ENCODE data around the gene EVI5.
"Not testable (repeated sequence)": the region's sequence is repeated elsewhere in the genome, so short reads cannot be mapped to it uniquely, and the experiment has no call there.

EVI5 gene

GRCh38 chr1:92747735-92748134 is 37.2 kb downstream of the EVI5 start:
- Histone ChIP-seq H3F3A (ENCODE audit: insufficient read depth, low read length) (no peaks in the 10 kb centered on the region), H3K9me2 (ENCODE audit: low read depth, low read length) (no peaks in the 10 kb centered on the region), H4K20me1 (ENCODE audit: insufficient read depth, low read length) (no peaks in the 10 kb centered on the region), H3K27me3 (ENCODE audit: insufficient read depth, low read length) (no peaks in the 10 kb centered on the region), H2AFZ (ENCODE audit: low read length) (no peak overlapping the region), H3K9me3 (ENCODE audit: low read length) (no peaks in the 10 kb centered on the region), H3K79me2 (ENCODE audit: insufficient read depth, low read length) (no peaks in the 10 kb centered on the region), H3K4me2 (ENCODE audit: low read length) (no peak overlapping the region), H3K4me1 (ENCODE audit: insufficient read depth, low read length, severe bottlenecking) (no peaks in the 10 kb centered on the region), H3K9ac (ENCODE audit: low read length) (no peak overlapping the region), H3K36me3 (ENCODE audit: insufficient read depth, low read length) (no peaks in the 10 kb centered on the region), H3K4me3 (ENCODE audit: low read depth, low read length, poor library complexity, severe bottlenecking) (no peak overlapping the region), H3K27ac (ENCODE audit: low read depth, low read length, poor library complexity, severe bottlenecking) (no peak overlapping the region)
- TF ChIP-seq EZH2 (IDR thresholded peaks at IDR 0.05; ENCODE audit: borderline replicate concordance, low read length) (no peak), CTCF (IDR thresholded peaks at IDR 0.05; ENCODE audit: low read length) (no peak)

DNA sequence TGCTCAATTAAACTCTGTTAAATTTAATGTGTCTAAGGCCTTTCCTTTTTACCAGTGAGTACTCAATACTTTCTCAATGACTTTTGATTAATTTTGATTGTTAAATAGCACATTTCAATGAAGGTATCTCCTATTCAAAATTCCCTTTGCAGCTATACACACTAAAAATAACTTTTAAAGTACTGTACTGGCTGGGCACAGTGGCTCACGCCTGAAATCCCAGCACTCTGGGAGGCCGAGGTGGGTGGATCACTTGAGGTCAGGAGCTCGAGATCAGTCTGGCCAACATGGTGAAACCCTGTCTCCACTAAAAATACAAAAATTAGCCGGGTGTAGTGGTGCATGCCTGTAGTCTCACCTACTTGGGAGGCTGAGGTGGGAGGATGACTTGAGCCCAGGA is 38.7 kb downstream of the EVI5 start:
- not testable (repeated sequence) for H3K79me2 ChIP-seq (ENCODE audit: insufficient read depth, low read length); H2AFZ ChIP-seq (ENCODE audit: low read length); H3K9ac ChIP-seq (ENCODE audit: low read length); H3K4me1 ChIP-seq (ENCODE audit: insufficient read depth, low read length, severe bottlenecking); H3K9me2 ChIP-seq (ENCODE audit: low read depth, low read length); H3K4me2 ChIP-seq (ENCODE audit: low read length); H3F3A ChIP-seq (ENCODE audit: insufficient read depth, low read length); H3K36me3 ChIP-seq (ENCODE audit: insufficient read depth, low read length); H4K20me1 ChIP-seq (ENCODE audit: insufficient read depth, low read length); H3K27me3 ChIP-seq (ENCODE audit: insufficient read depth, low read length); H3K27ac ChIP-seq (ENCODE audit: low read depth, low read length, poor library complexity, severe bottlenecking); H3K4me3 ChIP-seq (ENCODE audit: low read depth, low read length, poor library complexity, severe bottlenecking); H3K9me3 ChIP-seq (ENCODE audit: low read length)

DNA sequence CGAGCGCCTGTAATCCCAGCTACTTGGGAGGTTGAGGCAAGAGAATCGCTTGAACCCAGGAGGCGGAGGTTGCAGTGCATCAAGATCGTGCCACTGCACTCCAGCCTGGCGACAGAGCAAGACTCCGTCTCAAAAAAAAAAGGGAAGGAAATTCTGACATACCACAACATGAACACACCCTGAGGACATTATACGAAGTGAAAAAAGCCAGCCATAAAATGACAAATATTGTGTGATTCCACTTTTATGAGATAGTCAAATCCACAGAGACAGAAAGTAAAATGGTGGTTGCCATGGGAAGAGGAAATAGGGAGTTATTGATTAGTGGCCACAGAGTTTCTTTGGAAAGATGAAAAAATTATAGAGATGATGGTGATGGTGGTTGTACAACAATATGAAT is 41.7 kb downstream of the EVI5 start:
- TF ChIP-seq CTCF (IDR thresholded peaks at IDR 0.05; ENCODE audit: low read length), result no peak
- no peak for TF ChIP-seq EZH2 (IDR thresholded peaks at IDR 0.05; ENCODE audit: borderline replicate concordance, low read length)
- Histone ChIP-seq H4K20me1 (ENCODE audit: insufficient read depth, low read length) (no peaks in the 10 kb centered on the region), H3K27me3 (ENCODE audit: insufficient read depth, low read length) (no peaks in the 10 kb centered on the region), H2AFZ (ENCODE audit: low read length) (no peak overlapping the region), H3K27ac (ENCODE audit: low read depth, low read length, poor library complexity, severe bottlenecking) (no peak overlapping the region), H3F3A (ENCODE audit: insufficient read depth, low read length) (peaks cover 4% of the 10 kb centered on the region; the same call in 1 of the 2 replicates), H3K79me2 (ENCODE audit: insufficient read depth, low read length) (no peaks in the 10 kb centered on the region), H3K4me1 (ENCODE audit: insufficient read depth, low read length, severe bottlenecking) (peaks cover 10% of the 10 kb centered on the region), H3K4me2 (ENCODE audit: low read length) (no peak overlapping the region), H3K4me3 (ENCODE audit: low read depth, low read length, poor library complexity, severe bottlenecking) (no peak overlapping the region), H3K9me3 (ENCODE audit: low read length) (no peaks in the 10 kb centered on the region), H3K9me2 (ENCODE audit: low read depth, low read length) (no peaks in the 10 kb centered on the region), H3K9ac (ENCODE audit: low read length) (no peak overlapping the region), H3K36me3 (ENCODE audit: insufficient read depth, low read length) (no peaks in the 10 kb centered on the region)

GRCh38 chr1:92739669-92740524 is 45.0 kb downstream of the EVI5 start:
- Histone ChIP-seq H3K79me2 (ENCODE audit: insufficient read depth, low read length) (no peaks in the 10 kb centered on the region), H3K9me2 (ENCODE audit: low read depth, low read length) (no peaks in the 10 kb centered on the region), H4K20me1 (ENCODE audit: insufficient read depth, low read length) (no peaks in the 10 kb centered on the region), H3K27me3 (ENCODE audit: insufficient read depth, low read length) (no peaks in the 10 kb centered on the region), H2AFZ (ENCODE audit: low read length) (no peak overlapping the region), H3K36me3 (ENCODE audit: insufficient read depth, low read length) (peaks cover 4% of the 10 kb centered on the region; the same call in 1 of the 2 replicates), H3K9me3 (ENCODE audit: low read length) (no peaks in the 10 kb centered on the region; the same call in 1 of the 2 replicates), H3K4me1 (ENCODE audit: insufficient read depth, low read length, severe bottlenecking) (peaks cover 10% of the 10 kb centered on the region), H3K9ac (ENCODE audit: low read length) (no peak overlapping the region), H3K27ac (ENCODE audit: low read depth, low read length, poor library complexity, severe bottlenecking) (no peak overlapping the region), H3K4me3 (ENCODE audit: low read depth, low read length, poor library complexity, severe bottlenecking) (no peak overlapping the region), H3F3A (ENCODE audit: insufficient read depth, low read length) (peaks cover 4% of the 10 kb centered on the region; the same call in 1 of the 2 replicates), H3K4me2 (ENCODE audit: low read length) (no peak overlapping the region)
- no peak for TF ChIP-seq CTCF (IDR thresholded peaks at IDR 0.05; ENCODE audit: low read length)
- TF ChIP-seq EZH2 (IDR thresholded peaks at IDR 0.05; ENCODE audit: borderline replicate concordance, low read length), result no peak

Data from OCI-LY1 (cell line).